Activated CD8-positive, alpha-beta memory T cell treated with anti-CD3 and anti-CD28 coated beads for 24 hours (primary cell): Measurements from ENCODE around the gene CARMIL1.
A peak's percentile ranks its signal among the peaks of the same experiment; 100 is the strongest.
"Not testable (repeated sequence)": the region's sequence is repeated elsewhere in the genome, so short reads cannot be mapped to it uniquely, and the experiment has no call there.

Experiments used
- DNase-seq: peaks from one replicate; pipeline ENCODE4 v3.0.0-alpha.2; 2020

Gene CARMIL1

DNA sequence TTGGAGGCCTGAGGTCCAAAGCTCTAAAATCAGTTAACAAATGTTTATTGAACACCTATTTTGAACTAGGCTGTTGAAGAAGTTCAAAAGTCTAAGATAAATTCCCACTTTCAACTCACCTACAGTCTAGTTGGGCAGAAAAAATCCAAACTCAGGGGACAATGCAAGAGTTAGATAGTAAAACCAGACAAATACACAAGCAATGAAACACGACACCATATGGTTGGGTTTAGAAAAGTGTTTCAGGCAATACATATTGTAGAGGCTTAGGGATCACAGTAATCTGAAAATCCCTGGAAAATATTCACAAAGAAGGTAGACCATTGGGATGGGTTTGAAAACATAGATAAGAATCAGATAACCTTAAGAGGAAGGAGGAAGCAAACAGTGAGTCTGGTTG is 1.3 kb upstream of the CARMIL1 start:
- DNase-seq: no peak

- no peak for DNase-seq
Observed at GRCh38 chr6:25278261-25278913, 787 bp upstream of the CARMIL1 start.

DNA sequence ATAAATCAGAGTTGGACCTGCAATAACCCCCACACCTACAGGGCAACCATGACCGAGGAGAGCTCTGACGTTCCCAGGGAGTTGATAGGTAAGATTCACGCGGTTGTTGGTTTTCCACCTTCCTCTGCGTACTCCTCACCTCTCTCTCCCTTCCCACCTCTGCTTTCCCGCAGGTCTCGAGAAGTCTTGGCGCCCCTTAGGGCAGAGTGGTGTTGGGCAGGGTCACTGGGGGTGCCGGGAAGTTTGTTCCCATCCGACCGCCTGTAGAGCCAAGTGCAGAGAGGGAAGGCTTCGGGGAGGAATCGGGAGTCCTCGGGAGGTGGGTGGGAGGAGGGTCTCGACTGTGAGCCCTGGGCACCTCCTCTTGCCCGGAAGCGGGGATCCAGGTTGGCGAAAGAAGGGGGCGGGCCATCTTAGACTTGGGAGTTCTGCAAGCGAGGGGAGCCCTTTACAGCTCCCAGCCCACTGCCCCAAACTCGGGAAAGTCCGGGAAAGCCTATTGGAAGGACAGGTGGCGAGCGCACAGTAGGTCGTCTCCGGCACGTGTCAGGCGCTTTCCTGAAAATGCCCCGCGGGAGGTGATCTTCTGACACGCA is 672 bp downstream of the CARMIL1 start:
- peak; percentile 68 for DNase-seq

- no peak for DNase-seq
Observed at GRCh38 chr6:25280344-25281074, 1.3 kb downstream of the CARMIL1 start.

DNA sequence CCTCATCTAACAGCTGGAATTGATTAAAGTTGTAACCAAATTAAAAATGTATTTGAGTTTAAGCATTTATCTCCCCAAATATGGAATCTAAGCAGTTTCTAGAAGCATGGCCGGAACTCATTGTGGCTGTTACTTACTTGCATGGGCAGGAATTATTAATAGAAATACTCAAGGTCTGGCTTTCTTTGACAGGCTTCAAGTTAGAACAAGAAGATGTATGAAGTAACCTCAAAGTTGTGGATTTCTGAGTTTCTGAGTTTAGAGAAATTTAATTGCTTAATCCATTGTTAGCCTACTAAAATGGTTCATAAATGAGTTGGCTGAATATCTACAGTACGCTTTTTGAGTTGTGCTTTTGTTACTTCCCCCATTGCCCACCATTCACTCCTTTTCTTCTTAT is 7.7 kb downstream of the CARMIL1 start:
- DNase-seq: no peak

GRCh38 chr6:25287941-25288340 is 8.8 kb downstream of the CARMIL1 start:
- DNase-seq: no peak

GRCh38 chr6:25288518-25288917 is 9.3 kb downstream of the CARMIL1 start:
- DNase-seq: no peak

GRCh38 chr6:25290306-25291060 is 11.3 kb downstream of the CARMIL1 start:
- no peak for DNase-seq

DNA sequence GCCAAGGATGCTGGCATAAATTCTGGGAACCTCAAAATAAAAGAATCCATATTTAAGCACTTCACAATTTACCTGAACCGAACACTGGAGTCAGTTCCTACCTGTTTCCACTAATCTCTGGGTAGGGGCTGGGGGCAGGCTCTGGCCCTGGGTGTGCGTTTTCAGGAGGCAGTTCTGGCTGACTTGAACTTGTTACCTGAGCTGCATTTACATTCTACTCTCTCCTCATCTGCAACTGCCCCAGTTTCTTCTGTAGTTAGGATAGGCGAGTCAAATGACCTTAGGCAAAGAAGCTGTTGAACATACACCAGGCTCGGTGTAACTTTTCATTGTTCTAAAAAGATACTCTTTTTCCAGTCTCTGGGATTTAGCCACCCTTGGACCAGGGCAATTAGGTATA is 13.2 kb downstream of the CARMIL1 start:
- no peak for DNase-seq

DNA sequence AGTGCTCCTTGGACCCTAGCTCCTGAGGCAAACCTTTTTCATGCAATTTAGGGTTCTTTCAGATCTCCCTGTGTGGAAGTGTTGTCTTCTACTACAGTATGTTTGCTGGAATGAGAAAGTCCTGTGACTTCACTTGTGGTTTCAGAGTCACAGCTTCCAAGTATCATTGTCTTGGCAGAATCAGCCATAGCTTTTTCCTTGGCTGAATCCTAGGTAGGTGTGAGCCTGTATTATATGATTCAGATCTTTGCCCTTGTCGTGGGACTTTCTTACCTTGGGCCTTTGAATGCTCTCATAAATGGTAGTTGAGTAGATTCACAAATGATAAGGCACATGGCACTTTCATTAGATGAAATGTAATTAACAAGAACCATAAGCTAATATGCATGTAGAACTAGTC is 16.5 kb downstream of the CARMIL1 start:
- DNase-seq: no peak

GRCh38 chr6:25296217-25296905 is 17.2 kb downstream of the CARMIL1 start:
- no peak for DNase-seq

DNA sequence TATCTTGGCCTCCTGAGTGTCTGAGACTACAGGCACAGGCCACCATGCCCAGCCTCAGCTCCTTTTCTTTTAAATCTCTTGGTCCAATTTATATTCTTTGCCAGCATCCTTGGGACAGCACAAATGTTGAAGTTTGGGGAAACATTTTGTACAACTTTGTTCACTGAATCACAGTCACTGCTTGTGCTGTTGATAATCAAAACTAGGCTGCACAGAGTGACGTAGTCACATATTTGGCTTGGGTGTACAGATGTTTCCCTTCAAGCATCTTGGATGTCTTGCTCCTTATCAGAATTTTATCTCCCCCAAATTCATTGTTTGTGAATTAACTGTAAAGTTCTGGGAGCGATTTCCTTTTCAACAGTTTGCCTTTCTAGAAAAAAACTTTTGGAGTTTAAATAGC is 17.9 kb downstream of the CARMIL1 start:
- DNase-seq: no peak

GRCh38 chr6:25297823-25298522 is 18.8 kb downstream of the CARMIL1 start:
- no peak for DNase-seq

DNA sequence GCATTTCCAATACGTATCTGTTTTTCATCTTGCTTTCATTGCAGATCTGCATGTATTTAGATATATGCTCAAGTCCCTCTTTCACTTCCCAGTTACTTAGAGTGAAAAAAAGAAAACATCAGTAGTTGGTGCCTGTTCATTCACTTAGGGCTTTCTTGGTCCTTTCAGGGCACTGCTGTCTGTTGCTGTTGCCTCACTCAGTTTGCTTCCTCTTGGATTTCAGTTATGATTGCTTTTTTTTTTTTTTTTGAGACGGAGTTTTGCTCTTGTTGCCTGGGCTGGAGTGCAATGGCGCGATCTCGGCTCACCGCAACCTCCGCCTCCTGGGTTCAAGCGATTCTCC is 19.3 kb downstream of the CARMIL1 start:
- not testable (repeated sequence) for DNase-seq

DNA sequence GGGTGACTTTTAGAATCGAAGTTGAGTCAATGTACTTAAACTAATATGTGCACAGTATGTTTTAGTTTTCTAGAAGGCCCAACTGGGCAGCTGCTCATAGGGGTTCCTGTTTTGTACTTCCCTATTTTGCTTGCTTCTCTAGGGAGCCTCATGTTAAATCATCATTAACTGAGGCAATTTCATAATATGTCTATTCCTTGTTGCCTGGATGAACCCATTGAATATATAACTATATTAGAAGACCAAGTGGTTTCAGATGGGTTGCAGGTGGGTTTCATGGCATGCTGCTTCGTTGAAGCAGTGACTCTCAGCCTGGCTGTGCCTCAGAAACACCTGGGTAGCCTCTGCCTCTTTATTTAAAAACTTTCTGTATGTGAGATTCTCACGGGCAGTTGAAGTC is 22.2 kb downstream of the CARMIL1 start:
- no peak for DNase-seq

- no peak for DNase-seq
Observed at GRCh38 chr6:25302151-25302550, 23.0 kb downstream of the CARMIL1 start.

DNA sequence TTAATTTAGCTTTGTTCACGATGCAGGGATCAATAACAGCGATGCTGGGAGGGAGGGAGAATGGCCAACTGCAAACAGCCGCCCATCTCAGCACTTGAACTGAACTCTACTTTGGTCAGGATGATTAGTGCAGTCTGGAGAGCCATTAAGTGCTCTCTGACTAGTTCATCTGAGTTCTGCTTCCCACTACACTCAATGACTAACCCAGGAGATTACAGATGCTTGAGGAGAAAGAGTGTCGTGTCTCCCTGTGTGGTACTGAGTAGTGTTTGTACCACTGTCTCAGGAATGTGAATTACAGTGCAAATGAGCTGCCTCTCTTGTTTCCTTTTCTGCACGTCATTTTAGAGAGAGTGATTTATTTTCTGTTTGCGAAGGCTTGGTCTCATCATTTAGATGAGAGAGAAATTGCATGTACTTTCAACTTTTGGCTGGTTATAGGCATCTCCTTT is 23.5 kb downstream of the CARMIL1 start:
- DNase-seq: no peak

DNA sequence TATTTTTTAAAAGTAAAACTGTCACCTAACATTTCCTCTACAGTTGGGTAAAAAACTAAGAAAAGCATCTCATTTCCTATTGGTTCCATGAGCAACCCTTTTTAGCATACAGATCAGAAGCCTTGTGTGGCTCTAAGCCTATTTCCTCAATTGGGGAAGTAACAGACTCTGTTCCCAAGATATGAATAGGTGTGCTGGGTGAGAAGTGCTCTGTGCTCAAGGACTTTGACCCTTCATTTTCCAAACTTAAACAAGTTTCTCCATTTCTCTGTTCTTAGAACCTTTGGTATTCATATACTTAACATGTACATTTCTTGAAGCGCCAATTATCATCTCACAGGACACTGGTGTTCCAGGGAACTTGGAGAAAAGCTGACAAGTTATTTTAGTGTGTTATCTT is 24.1 kb downstream of the CARMIL1 start:
- no peak for DNase-seq

GRCh38 chr6:25306379-25306778 is 27.2 kb downstream of the CARMIL1 start:
- no peak for DNase-seq

DNA sequence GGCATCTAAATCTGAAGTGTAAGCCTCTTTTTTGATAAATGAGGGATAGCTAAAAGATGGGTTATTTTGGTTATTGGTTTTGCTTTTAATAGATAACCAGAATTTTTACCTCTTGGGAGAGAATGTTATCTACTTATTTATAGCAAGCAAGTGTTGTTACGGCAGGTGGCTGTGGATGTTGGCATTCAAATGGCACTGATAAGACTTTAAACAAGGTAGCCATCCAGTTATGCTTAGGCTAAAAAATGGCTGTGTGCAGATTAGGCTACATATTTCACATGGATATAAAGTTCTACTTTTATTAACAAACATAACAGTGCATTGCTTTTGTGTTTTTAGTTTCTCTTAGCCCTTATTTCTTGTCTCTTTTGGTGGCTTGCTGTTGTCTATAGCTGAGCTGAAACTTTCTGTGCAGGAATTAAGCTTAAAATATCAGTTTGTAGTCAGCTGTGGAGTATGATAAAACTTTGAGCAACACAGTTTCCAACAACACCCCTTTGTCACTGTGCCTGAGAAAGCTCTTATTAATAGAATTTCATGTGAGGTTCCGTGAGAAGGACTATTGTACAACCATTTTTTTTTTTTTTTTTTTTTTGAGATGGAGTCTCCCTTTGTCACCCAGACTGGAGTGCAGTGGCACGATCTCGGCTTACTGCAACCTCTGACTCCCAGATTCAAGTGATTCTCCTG is 28.8 kb downstream of the CARMIL1 start:
- DNase-seq: no peak

DNA sequence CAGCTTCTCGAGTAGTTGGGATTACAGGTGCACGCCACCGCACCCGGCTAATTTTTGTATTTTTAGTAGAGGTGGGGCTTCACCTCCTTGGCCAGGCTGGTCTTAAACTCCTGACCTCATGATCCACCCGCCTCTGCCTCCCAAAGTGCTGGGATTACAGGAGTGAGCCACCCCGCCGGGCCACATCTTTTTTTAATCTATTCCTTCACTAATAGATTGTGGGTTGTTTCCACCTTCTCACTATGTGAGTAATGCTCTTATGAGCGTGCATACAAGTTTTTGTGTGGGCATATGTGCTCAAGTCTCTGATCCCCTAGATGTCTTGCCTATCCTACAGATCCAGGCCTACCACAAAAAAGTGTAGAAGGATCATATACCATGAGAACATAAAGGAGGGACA is 30.7 kb downstream of the CARMIL1 start:
- DNase-seq: no peak

DNA sequence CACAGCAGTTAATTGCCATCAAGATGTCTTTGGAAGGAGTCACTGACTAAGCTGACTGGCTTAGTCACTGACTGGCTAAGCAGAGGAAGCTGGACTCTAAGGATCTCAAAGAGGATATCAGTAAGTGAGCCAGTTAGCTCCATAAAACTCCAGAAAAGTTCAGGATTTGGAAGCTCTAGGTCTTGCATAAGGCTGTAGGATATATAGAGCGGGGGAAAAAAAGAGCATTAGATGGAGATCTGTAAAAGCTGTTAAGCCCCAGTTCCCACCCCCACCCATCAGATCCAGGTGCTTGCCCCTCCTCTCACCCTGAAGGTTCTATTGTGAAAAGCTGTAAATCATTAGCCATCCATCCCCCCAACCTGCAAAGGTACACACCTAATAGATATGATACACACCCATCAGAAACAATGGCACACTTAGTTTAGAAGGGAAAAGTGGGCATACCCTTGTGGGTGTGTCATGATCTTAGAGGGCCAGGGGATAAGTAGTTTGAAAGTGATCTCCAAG is 32.2 kb downstream of the CARMIL1 start:
- no peak for DNase-seq
